Sciatic nerve (tissue), 2 donors: ENCODE measurements around the gene SAMHD1. TPM values are rescaled to one million over a fixed set of nuclear protein-coding genes. Genes with fewer than 3 reads are reported as not detected.
"Not testable (repeated sequence)": the region's sequence is repeated elsewhere in the genome, so short reads cannot be mapped to it uniquely, and the experiment has no call there.

ENCODE experiments used
- ATAC-seq: fragments of 200-7000 bp; cut with Tn5 transposase; one replicate; pipeline ENCODE4 v1.9.1; 2020; ENCODE audit warnings: mild to moderate bottlenecking, moderate library complexity
- DNase-seq: peaks from one replicate; pipeline ENCODE4 v3.0.0-alpha.2; 2020; ENCODE audit warnings: low spot score
- intact Hi-C: fragments of 100-400 bp; cut with DNase I; formaldehyde crosslinking; loops from one replicate; pipeline ENCODE4 v1.14.2; 2022
- total RNA-seq: library from RNA; stranded (reverse); fragmentation: NEBNext Ultra II Directional; extraction: Animal tissue kit (Norgen Biotek cat#: 25700); gene quantifications from one replicate; pipeline ENCODE4 v1.2.1, GENCODE V29; 2021
- donor health status: DM: no; HTN: no; CAD: no.
- donor health status: DM: no; HTN: no; CAD: no.

Gene SAMHD1
- total RNA-seq, 1 donor from 2014 or later = 349 TPM

DNA sequence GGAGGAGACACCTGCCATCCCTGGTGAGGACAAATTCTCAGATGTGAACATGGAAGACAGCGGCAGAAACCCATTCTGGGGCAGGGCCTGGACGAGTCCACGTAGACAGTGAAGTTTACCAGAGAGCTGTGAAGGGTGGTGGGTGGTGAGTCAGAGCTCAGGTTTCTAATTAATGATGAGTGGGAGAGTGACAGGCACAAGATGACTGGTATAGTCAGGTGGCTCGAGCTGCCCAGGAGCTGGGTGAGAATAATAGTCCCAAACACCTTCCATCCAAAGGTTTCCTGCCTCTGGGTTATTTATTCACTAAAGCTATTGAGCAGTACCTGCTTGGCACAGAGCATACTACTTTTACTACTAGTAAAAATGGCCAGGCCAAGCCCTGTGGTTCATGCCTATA lies 69.6 kb downstream of the SAMHD1 start:
- DNase-seq (no peak), ATAC-seq (no peak)
- intact Hi-C loops = no loop called here

DNA sequence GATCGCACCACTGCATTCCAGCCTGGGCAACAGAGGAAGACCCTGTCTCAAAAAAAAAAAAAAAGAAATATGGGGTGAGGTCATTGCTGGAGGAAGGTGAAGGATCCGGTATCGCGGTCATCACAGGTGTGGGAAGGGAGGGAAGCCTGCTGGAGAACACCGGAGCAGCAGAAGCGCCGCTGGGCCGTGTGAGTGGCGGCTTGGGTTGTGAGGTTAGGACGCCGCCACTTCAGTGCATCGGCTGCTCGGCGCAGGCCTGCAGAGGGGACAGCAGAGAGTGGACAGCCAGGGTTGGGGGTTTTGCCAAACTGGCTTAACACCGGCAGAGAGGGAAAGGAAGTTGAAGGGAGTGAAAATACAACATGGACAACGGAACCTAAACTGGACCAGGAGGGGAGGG lies 70.2 kb downstream of the SAMHD1 start:
- no peak for DNase-seq
- ATAC-seq = no peak
- intact Hi-C loops = no loop called here

DNA sequence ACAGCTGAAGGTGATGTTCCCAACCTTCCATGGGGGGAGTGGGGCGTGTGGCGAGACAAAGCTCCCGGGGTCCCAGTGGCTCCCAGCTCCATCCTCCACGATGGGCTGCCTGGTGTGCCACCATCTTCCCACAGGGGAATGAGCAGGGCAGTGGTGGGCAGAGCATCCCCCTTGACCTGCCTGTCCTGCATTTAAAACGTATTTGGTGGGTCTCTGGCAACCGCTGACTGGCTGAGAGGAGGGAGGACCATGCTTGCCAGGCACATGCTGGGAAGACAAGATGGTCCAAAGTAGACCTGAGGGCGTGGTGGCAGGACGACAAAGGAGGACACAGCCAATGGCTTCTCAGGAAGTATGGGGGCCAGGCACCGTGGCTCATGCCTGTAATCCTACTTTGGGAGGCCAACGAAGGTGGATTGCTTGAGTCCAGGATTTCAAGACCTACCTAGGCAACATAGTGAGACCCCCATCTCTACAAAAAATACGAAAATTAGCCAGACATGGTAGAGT lies 70.7 kb downstream of the SAMHD1 start:
- no peak for ATAC-seq
- no peak for DNase-seq
- intact Hi-C loops = no loop called here

DNA sequence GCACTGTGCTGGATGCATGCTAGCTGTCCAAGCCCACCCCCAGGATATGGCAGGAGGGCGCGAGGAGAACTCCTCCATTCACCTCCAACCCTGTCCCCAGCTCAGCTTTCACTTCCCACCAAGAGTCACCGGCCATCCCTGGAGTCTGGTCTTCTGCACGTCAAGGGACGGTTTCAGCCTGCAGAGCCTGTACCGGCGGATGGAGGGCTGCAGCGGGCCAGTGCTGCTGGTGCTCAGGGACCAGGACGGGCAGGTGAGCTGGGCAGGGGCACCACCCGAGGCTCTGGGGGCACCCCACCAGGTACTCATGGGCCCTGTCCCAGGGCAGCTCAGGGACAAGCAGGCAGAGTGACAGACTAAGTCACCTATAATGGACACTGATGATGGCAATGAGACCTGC lies 72.6 kb downstream of the SAMHD1 start:
- intact Hi-C loops = no loop called here
- ATAC-seq (peak; percentile 23), DNase-seq (no peak)

DNA sequence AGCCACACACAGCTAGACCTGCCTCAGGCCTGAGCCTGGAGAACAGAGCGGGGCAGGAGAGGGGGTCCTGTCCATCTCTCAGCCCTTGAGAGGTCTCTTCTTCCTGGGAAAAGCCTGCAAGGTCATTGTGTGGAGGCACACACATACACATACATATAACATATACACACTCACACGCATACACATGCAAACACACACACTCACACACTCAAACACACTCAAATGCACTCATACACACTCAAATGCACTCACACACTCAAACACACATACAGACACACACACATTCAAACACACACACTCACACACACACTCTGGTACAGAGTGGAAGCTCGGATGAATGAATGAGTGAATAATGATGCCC lies 75.1 kb downstream of the SAMHD1 start:
- intact Hi-C loops = no loop called here
- ATAC-seq (no peak), DNase-seq (no peak)

DNA sequence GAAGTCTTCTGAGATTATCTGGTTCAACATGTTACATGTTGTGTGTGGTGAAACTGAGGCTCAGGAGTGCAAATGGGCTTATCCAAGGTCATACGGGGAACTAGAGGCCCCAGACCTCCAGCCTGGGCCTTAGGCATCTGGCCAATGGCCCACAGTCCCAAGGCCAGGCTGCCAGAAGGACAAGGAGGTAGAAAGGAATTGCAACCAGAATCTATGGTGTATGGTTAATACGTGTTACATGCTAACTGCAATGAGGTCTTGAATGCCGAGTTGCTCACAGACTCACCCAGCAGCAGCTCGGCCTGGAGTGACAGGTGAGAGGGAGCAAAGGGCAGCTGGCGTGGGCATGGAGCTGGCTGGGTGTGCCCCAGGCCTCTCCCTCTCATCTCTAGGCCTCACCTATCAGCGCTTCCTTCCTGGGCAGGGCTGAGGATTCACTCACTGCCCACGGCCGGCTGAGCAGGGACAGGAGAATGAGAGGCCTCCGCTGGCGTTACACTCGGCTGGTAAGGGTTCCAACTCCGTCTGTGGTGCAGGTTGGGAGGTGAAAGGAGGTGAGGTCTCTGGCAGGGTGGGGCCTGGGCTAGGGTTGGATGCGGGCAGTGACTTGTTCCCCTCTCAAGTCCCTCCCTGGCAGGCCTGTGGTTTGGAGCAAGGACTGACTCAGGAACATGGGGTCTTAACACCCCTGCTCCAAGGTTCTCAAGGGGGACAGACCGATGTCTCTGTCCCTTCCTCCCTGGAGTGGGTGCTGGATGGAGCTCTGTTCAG lies 75.6 kb downstream of the SAMHD1 start, which contains the start of gene TLDC2:
Gene TLDC2 (plus strand): TSS at position 437 of the 771 bp plus-strand sequence. CDS start 37 bp downstream, at position 474.
- ATAC-seq = no peak
- intact Hi-C loops = no loop called here
- no peak for DNase-seq

DNA sequence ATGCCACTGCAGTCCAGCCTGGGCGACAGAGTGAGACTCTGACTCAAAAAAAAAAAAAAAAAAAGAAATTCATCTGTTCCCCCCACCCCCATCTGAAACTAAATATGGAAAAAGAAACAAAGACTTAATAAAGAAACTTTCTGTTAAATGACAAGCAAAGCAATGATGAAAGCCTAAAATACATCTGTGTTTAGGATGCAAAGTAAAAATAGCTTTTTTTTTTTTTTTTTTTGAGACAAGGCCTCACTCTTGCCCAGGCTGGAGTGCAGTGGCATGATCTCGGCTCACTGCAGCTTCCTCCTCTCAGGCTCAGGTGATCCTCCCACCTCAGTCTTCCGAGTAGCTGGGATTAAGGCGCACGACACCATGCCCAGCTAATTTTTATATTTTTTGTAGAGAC lies 76.4 kb downstream of the SAMHD1 start:
- ATAC-seq, intact Hi-C loops, DNase-seq: not testable (repeated sequence)

DNA sequence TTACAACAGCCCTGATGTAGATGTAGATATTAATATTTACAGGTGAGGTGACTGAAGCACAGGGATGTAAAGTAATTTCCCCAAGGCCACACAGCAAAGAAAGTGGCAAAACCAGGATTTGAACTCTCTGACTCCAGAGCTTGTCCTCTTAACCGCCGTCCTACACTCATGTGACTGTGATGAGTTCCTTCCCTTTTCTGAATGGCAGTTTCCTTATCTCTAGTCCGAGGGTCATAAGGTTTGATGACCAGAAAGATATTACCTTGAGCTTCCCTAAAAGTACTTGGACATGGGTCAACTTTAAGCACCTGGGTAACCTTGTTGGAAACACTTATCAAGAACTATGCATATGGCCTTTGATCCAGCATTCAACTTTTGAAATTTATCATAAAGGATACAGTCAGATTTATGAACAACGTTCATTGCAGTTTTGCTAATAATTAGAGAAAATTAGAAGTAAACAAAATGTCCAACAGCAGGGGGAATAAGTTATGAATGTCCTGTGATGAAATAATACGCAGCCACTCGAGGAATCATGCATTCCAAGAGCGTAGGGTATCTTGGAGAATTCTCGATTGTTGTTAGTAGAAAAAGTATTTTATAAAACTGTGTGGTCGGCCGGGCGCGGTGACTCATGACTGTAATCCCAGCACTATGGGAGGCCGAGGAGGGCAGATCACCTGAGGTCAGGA lies 77.9 kb downstream of the SAMHD1 start:
- intact Hi-C loops = no loop called here
- DNase-seq = no peak
- ATAC-seq = no peak

DNA sequence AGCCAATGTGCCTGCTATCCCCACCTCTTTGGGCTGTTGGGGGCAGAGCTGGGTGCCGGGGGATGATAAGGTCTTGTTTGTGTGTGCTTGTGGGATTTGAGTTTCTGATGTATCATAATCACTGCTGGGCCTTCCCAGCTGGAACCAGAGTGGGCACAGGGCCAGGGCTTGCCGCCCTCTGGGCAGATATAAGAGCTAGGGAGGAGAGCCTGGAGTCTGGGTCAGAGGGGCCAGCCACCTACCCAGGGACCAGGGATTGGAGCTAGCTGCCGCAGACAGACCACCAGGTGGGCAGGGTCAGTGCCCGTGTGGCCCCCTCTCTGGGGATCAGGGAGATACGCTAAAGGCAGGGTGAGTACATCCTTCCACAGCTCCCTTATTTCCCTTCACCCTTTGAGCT lies 78.7 kb downstream of the SAMHD1 start:
- intact Hi-C loops = no loop called here
- no peak for DNase-seq

DNA sequence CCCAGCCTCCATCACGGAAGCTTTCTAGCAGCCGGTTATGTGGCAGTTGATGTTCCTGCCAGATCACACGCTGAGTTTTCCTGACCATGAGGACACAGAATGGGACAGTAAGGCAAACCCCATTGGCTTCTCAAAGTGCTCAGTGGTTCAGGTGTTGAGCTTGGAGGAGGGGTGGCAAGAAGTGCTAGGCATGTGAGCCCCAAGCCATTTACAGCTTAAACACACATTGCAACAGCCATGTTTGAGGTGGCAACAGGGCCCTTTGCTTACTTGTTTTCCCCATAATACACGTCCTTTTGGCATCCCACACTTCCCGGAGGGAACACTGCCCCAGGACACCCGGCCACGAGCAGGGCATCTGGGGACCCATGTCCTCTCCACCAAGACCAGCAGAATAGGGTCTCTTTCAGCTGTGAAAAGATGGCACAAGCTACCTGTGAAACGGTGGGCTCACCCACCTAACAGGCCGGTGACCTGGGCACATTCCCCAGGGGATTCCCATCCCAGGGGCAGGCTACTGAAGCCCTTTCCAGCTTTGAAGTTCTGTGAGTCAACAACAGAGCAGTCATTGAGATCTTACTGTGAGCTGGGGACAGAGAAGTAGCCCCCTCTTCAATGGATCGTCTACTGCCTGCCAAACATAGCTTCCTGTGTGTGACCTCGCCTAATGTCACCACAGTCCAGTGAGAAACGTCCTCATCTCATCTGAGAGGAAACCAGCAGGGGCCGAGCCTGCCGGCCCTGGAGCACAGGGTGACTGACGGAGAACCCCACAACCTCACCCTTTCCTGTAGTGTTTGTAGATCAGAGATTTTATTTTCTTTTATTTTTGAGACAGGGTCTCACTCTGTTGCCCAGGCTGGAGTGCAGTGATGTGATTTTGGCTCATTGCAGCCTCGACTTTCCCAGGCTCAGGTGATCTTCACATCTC lies 79.6 kb downstream of the SAMHD1 start:
- intact Hi-C loops = no loop called here
- ATAC-seq (no peak), DNase-seq (no peak)

More for the DNA sequence above, 78.7 kb downstream of the SAMHD1 start:
- no peak for ATAC-seq

DNA sequence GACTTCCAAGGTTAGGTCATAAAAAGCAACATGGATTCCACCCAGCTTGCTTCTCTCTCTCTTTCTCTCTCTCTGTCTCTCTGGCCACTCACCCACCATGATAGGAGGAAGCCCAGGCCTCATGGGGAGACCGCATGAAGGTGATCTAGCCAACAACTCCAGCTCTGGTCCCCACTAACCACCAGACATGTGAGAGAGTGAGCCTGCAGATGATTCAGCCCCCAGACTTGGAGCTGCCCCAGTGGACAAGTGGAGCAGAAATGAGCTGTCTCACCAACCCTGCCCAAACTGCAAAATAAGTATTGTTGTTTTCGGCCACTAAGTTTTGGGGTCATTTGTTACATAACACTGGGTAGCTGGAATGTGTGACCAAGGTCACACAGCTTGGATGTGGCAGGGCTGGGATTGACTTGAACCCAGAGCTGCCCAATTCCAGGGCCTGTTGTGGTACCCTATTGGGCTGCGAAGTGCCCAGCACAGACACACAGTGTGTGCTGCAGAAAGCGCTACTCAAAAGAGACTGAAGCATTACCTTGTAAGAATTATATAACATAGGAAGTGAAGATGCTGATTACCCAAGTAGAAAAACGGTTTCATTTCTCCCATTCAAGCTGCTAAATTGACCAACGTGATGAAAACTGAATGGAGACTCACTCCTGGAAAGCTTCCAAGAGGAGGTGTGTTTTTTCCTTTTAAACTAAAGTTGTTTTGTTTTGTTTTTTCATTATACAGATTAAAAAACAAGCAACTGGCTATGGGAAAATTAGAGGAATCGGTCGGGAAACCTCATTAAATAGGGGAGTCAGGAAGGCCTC lies 84.6 kb downstream of the SAMHD1 start:
- DNase-seq (no peak), ATAC-seq (no peak)
- intact Hi-C loops = no loop called here

DNA sequence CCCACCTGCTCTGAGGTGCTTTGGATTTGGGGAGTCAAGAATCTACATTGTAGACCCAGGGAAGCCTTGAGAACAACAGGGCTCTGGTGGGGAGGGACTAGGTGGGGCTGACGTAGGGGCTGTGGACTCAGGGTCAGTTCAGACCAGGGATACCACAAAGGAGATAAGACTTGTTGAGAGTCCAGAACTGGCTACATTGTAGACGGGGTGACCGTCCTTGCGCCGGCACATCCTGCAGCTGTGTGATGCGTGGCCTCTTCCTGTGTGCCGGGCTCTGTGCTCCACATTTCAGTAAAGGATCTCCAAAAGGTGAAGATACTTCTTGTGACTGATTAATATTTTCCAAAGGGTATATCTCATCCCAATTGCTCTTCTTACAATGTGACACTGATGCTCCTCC lies 85.3 kb downstream of the SAMHD1 start:
- DNase-seq = no peak
- intact Hi-C loops = no loop called here
- no peak for ATAC-seq

DNA sequence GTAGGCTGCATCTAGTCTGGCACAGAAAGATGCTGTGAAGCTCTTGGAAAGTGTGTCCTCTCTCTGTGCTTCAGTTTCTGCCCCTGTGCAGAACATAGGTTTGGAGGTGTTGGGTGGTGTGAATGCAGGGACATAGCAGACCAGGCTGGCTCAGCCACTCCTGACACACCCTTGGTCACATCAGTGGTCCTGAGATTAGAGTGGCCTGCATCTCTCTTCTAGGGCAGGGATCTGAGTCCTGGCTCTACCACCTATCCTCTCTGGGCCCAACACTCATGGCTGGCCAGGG lies 85.7 kb downstream of the SAMHD1 start:
- intact Hi-C loops = no loop called here
- ATAC-seq (no peak), DNase-seq (no peak)

DNA sequence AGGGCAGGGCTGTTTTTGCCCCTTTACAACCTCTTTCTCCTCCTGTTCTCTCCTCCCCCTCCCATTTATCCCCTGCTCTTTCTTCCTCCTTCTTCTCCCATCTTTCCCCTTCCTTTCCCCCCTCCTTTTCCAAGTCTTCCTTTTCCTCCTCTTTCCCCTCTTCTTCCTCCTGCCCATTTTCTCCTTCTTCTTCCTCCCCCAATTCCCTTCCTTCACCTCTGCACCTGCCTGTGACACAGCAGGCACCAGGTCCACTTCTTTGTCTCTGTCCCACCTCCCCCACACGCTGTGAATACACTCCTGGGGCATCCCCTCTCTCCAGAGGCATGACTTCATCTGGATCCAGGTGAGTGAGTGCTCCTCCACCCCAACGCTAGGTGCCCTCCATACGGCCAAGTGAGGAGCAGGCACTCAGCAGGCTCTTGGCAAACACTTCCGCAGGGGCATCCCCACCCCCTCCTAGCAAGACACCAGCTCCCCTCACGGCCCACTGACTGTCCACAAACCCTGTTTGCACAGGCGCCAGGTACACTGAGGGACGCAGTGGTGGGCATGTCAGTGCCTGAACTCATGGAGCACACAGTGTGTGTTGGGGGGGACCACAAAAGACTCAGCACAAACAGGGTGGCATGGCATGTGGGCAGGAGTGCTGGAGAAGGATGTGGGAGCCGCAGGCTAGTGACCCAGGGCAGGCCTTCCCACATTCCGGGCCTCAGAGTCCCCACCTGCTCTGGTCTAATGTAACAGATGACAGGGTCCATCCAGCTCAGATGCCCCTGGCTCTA lies 86.2 kb downstream of the SAMHD1 start:
- intact Hi-C loops = no loop called here
- no peak for DNase-seq
- ATAC-seq = no peak

DNA sequence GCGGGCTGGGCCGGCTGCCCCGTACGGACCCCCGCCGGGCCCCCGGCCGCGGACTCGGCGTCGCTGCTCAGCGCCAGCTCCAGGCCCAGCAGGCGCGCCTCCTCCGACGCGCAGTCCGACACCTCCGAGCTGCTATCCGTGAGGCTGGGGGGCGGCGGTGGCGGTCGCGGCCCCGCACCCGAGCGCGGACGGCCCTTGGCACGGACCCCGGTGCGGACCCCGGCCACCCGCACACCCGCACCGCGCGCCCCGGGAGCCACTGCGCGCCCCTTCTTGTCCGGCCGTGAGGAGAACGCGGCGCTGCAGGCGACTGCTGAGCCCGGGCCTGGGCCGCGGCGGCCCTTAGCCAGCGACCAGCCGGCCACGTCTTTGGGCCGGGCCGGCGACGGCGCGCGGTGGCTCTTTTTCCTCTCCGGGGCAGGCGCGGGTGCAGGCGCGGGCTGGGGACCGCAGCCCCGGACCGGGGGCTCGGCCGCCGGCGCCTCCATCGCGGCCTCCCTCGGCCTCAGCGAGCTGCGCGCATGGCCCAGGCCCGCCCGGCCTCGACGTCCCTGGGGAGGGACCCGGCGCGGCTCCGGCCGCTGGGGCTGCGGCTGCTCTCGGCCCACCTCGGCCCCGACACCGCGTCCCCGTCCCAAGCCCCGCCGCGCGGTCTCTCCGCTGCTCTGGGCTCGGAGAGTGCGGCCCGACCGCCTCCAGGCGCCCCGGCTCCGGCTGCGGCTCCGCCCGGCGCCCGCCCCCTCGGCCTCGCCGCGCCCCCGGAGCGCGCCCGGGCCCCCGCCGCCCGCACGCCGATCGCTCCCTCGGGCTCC lies 88.4 kb downstream of the SAMHD1 start:
- DNase-seq (peak; percentile 73), ATAC-seq (no peak)
- intact Hi-C loops = loop anchor here (5.0 kb wide), 1 partner anchor 91 kb away; the partner anchor contains the start of gene DSN1

DNA sequence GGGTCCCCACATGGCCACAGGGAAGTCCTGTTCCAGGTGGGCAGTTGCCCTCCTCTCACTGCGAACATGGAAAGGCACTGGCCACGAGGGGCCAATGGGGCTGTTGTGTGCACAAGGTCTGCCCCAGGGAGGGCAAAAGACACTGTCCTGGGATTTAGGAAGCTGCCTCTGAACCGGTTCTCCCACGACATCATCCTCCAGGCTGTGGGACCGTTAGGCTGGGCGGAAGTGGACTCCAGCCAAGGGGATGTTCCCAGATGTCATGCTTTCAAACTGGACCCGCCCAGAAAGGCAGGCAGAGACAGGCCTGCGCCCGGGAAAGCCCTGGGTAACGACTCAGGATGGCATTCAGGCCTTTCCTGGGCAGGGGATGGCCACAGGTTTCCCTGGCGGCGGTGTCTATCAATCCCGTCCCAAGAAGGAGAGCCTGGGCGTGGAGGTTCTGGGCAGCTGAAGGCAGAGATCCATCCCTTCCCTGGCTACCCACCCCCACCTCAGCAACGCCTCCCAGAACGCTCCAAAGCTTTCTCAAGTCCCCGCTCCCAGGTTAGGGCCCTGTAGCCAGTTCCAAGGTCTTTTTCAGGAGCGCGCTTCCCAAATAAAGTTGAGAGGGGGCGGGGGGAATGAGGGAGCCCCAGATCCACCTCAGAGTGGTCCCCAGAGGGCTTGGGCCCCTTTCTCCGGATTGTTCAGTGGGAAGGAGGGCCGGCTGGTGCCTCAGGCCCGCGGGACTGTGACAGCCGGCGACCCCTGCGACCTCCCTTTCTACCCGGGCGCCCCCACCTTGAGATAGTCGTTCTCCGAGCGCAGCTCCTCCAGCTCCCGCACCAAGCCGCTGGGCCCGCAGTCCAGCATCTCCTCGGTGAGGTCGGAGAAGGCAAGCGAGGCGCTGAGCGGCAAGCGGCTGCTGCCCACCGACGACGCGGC lies 89.4 kb downstream of the SAMHD1 start:
- DNase-seq = peak; percentile 90
- peak; percentile 88 for ATAC-seq
- intact Hi-C loops = loop anchor here (5.0 kb wide), 1 partner anchor 90 kb away; the partner anchor contains the start of gene DSN1
